T follicular helper cell (primary cell): Measurements from ENCODE around the gene SPRY2.
A peak's percentile ranks its signal among the peaks of the same experiment; 100 is the strongest.
"Not testable (repeated sequence)": the region's sequence is repeated elsewhere in the genome, so short reads cannot be mapped to it uniquely, and the experiment has no call there.

Experiments
- DNase-seq: peaks from one replicate; pipeline ENCODE4 v3.0.0-alpha.2; 2020; ENCODE audit warnings: low read depth

The SPRY2 gene

GRCh38 chr13:80348750-80349149 lies 7.8 kb upstream of the SPRY2 start:
- DNase-seq = no peak

- DNase-seq = no peak
Observed at GRCh38 chr13:80348314-80348713, 7.4 kb upstream of the SPRY2 start.

DNA sequence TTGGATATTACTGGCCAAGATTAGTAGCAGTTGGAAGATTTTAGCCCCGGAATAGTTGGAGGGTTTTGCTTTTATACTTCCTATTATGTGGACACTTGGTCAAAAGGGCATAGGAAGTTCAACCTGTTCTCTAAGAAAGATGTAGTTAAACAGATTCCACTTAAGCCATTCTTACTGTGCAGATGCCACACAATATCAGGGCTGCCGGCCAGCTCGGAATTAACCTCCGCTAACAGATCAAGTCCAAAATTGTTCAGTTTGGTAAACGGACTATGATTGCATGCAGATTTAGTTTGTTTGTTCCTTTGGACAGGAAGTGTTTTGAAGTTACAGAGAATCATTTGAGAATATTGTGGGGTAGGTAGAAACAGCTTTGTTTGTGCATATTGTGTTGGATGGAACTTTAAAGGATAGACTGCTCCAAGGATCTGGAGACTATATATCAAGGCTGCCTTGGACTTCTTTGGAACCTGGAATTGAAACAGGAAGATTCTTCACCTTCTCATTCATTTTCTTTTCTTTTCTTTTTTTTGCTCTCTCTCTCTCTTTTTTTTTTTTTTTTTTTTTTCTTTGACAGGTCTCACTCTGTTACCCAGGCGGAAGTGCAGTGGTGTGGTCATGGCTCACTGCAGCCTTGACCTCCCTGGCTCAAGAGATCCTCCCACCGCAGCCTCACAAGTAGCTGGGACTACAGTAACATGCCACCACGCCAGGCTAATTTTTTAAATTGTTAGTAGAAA lies 5.0 kb upstream of the SPRY2 start:
- no peak for DNase-seq

- DNase-seq = not testable (repeated sequence)
Observed at GRCh38 chr13:80344032-80344431, 3.1 kb upstream of the SPRY2 start.

GRCh38 chr13:80342471-80343371 lies 1.8 kb upstream of the SPRY2 start:
- peak; percentile 28 for DNase-seq

DNA sequence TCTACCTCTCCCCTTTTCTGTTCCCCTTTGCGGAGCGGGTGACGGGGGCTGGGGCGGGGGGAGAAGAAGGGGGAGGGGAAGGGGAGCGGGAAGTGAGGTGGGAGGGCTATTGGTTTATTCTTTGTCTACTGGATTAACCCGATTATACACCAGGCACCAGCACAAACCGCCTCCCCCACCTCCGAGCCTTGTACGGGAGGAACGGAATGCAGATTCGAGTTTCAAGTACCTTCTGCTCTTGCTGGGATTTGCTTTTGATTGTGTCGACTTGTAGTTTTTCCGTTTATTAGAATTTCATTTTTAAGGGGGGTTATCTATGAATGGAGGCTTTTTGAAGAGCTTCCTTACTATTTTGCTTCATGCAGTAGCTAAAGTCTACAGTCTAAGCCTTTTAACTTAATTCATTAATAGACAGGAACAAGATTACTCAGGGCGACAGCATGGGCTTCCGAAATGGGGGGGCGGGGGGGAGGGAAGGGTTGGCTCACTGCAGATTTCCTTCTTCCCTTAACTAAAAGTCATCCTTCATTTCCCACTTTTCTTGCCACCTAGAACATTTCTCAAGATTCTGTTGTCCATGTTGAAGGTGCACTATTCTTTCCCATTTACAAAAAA lies 937 bp upstream of the SPRY2 start:
- no peak for DNase-seq

DNA sequence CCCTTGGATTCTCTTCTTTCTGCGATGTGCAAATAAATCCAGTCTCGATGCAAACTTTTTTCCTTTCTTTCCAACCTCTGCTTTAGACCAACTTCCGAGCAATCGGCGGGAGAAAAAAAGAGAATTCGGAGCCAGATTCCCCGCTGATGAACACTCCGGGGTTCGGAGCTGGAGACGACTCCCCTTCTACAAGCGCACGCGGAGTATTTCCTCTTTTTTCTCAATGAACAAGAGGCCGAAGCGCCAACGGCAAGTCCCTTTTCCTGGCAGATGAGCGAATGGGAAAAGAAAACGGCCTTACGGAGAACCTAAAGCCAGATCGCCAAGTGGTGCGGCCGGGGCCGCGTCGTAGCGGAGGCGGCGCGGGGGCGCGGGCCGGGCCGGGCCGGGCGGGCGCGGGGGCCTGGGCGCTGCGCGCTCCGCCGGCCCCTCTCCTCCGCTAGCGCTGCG lies 250 bp downstream of the SPRY2 start:
- DNase-seq = no peak

GRCh38 chr13:80339912-80340650 lies 845 bp downstream of the SPRY2 start:
- no peak for DNase-seq

- no peak for DNase-seq
Observed at GRCh38 chr13:80339563-80339911, 1.4 kb downstream of the SPRY2 start.

DNA sequence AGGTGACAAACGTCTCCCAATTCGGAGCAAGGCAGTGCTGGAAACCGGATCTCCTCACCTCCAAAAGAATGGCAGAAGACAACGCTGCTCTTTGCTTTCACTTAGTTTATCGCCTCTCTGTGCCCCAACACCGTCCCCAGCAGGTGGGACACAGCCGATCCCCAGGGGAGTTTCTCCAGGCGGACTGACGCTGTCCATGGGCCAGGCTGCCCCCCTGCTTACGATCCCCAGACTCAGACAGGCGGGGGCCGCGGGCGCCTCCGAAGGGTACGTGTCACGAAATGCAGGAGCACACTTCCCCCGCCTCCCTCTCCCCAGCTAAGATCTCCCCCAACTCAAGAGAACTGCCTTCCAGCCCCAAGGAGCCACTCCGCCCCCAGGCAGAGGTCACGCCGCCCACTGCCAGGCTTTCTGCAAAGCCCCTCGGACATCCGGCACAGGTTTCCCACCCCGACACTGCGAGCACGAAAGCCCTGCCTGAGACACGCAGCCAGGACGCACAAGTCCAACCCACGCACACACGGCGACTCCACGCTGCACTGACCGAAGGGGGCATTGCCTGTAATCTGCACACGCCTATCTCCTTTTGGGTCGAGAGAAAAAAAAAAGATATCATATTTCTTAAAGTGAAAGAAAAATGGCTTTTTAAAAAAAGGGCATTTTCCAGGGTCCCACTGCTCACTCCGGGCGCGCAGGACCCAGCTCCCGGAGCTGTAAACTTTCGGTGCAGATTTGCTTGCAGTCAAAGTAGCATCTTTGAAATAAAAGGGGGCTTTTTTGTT lies 2.0 kb downstream of the SPRY2 start:
- no peak for DNase-seq

DNA sequence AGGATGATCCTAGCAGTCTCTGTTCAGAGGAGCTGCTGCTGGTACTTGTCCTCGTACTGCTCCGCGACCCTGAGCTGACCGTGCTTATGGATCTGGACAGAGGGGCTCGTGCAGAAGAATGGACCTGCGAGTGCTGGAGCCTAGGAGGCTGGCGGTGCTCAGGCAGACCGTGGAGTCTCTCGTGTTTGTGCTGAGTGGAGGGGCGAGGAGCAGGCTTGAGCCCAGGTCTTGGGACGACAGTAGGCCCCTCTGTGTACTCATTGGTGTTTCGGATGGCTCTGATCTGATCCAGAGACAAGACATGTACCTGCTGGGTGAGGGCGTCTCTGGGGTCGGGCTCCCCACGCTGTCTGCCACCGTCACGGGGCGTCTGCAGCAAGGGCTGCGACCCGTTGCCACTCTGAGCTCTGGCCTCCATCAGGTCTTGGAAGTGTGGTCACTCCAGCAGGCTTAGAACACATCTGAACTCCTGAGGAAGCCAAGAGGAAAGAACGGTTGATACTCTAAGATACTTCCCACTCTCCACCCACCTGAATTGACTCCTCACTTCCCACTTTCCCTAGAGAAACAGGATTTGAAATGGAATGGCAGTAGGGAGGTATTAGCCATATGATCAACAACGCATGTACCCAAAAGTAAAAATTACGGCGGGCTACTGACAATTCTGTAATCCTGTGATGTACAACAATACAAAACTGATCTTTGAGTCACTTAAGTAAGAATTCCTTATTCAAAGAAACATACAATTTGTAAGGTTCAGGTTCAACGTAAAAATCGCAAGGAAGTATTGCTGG lies 3.4 kb downstream of the SPRY2 start:
- no peak for DNase-seq

GRCh38 chr13:80336776-80337287 lies 4.1 kb downstream of the SPRY2 start:
- no peak for DNase-seq

DNA sequence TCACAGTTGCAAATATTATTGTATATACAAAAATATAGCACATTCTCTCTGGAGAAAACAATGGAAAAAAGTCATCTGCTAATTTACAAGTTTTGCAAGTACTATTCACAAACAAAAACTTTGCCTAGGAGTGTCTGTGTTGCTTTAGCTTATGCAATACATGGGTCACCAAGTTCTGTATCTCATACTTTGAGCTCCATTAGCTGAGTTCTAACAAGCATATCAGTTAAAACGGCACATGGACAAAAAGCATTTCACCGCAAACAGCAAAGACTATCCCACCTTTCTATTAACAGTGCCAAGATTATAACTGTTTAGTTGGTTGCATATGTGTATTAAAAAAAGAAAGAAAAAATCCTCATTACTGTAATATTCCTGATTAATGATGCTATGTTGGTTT lies 4.6 kb downstream of the SPRY2 start:
- no peak for DNase-seq

DNA sequence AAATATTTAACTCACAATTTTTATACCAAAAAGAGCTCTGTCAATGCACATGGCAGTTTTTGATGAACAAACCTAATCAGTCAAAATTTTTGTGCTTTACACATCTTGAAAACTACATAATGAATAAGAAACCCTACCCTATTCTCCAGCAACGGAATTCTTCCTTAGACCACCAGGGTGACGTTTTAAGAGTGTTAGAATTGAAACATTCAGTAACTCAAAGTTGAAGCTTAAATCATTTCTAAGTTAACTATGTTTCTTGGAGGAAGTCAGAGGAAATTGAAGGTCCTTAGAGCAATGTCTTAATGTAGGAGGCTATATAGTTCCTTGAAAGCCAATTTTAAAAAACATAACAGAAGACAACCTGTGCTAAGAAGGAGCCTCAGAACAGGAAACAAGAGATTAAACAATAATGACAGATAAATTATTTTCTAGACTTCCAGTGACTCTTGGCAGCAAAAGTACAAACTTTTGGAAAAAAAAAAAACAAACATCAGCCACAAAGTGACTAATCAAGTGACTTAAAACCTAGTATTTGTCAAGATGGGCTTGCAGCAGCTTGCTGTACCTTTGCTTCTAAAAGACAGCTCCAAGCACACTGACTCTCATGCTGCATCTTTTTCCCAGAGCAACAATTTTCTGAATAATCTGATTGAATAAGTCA lies 6.2 kb downstream of the SPRY2 start:
- DNase-seq = no peak

- DNase-seq = no peak
Observed at GRCh38 chr13:80331984-80332383, 8.9 kb downstream of the SPRY2 start.

GRCh38 chr13:80329250-80329649 lies 11.7 kb downstream of the SPRY2 start:
- no peak for DNase-seq

DNA sequence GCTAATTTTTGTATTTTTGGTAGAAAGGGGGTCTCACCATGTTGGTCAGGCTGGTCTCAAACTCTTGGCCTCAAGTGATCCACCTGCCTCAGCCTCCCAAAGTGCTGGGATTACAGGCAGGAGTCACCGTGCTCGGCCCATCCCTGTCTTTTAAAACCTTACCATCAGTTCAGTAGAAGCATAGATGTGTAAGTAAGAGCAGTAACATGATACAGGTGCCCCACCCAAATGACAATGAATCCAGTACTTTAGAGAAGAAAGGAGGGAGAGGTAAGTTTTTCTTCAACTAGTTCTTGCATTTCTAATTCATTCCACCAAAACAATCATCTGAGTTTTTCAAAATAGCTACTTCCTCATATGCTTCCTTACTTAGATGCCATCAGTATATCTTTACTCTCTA lies 21.9 kb downstream of the SPRY2 start:
- DNase-seq = no peak

DNA sequence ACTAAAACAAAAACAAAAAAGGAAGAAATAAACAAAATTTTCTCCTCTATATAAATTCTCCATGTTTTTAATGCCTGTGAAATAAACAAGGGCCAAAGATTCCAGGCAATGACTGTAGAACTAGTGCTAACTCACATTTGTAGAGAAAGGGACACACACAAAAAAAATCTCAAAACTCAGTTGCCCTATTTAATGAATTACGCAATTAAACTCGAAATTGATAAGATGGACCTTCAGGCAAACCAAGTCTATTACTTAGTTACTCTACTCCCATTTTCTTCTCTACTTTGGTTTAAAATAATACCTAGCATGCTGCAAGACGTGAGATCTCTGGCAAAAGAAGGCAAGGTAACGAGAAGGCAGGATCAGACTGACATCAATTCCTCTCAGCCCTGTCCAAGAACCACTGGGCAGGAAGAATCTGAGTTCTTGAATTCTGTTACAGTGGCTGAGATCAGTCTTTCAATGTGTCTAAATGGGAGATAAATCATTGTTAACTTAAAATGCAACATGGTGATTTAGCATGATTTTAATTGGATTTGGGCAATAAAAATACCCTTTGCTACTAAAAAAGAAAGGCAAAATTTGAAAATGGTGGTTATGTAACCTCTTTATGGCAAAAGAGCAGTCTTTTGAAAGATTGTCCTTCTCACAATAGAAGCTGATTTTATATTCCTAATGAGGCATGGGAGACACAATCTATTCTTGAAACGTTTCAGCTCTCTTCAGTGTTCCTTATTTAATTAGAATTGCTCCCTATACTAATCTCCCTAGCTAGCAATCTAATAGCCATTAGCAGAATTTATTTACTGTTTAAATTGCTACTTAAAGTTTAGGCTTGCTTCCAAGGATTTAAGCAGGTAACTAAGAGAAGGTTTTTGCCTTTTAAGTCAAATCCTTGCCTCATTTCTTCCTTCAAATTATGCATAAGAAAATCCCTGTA lies 25.9 kb downstream of the SPRY2 start:
- no peak for DNase-seq
